BE2C (cell line): ENCODE data around the gene G6PD.

Experiments
- DNase-seq: peaks from one replicate; pipeline ENCODE4 v3.0.0-alpha.2; 2020
- H3K27me3 ChIP-seq: fragments of 250-450 bp; sonication (Bioruptor Pico); 2 replicates; pipeline ENCODE4 v1.5.1; 2020; ENCODE audit warnings: mild to moderate bottlenecking
- H3K36me3 ChIP-seq: fragments of 250-450 bp; sonication (Bioruptor Pico); 2 replicates; pipeline ENCODE4 v1.5.1; 2020; ENCODE audit warnings: mild to moderate bottlenecking
- H3K4me1 ChIP-seq: fragments of 250-450 bp; sonication (Bioruptor Pico); 2 replicates; pipeline ENCODE4 v1.5.1; 2020
- H3K4me3 ChIP-seq: 2 replicates; pipeline ENCODE4 v1.5.1; 2011; ENCODE audit warnings: low read depth, low read length
- H3K9me3 ChIP-seq: fragments of 250-450 bp; sonication (Bioruptor Pico); 2 replicates; pipeline ENCODE4 v1.5.1; 2020
- CTCF ChIP-seq: IDR thresholded peaks from 2 replicates; pipeline ENCODE4 v1.5.1; 2012; ENCODE audit warnings: mild to moderate bottlenecking, low read depth, low read length

Gene G6PD

DNA sequence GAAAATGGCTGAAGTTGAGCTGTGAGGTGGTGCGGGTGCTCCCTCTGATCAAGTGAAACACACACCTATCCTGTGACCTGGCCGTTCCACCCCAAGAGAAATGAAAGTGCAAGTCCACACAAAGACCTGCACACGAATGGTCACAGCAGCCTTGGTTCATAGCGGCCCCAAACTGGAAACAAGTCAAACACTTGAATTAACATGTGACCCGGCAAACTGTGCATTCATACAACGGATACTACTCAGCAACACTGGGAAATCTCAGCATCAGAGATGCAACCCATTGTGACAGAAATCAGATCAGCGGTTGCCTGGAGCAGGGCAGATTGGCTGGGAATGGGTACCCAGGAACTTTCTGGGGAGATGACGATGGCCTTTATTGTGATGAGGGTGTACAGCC lies 7.6 kb downstream of the G6PD start:
- Histone ChIP-seq H3K27me3 (no peaks in the 10 kb centered on the region), H3K4me3 (no peak overlapping the region), H3K4me1 (peaks cover 17% of the 10 kb centered on the region), H3K36me3 (peaks cover 11% of the 10 kb centered on the region), H3K9me3 (no peaks in the 10 kb centered on the region)
- no peak for TF ChIP-seq CTCF
- DNase-seq: no peak

GRCh38 chrX:154535892-154536291 lies 10.8 kb downstream of the G6PD start:
- peaks cover 29% of the 10 kb centered on the region for H3K36me3 ChIP-seq
- no peaks in the 10 kb centered on the region for H3K9me3 ChIP-seq
- H3K27me3 ChIP-seq: no peaks in the 10 kb centered on the region
- no peak overlapping the region for H3K4me3 ChIP-seq
- peaks cover 2% of the 10 kb centered on the region; the same call in 1 of the 2 replicates for H3K4me1 ChIP-seq
- no peak for TF ChIP-seq CTCF
- no peak for DNase-seq

GRCh38 chrX:154534526-154535322 lies 11.9 kb downstream of the G6PD start:
- Histone ChIP-seq H3K9me3 (no peaks in the 10 kb centered on the region), H3K36me3 (peaks cover 29% of the 10 kb centered on the region), H3K4me1 (no peaks in the 10 kb centered on the region), H3K4me3 (no peak overlapping the region), H3K27me3 (no peaks in the 10 kb centered on the region)
- DNase-seq: peak; percentile 89
- peak; percentile 86 for TF ChIP-seq CTCF

DNA sequence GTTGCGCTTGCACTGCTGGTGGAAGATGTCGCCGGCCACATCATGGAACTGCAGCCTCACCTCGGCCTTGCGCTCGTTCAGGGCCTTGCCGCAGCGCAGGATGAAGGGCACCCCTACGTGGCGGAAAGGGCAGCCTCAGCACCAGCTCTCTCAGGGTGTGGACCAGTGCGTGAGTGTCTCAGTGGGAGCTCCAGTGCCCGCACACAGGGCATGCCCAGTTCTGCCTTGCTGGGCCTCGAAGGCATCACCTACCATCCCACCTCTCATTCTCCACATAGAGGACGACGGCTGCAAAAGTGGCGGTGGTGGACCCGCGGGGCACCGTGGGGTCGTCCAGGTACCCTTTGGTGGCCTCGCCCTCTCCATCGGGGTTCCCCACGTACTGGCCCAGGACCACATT lies 14.0 kb downstream of the G6PD start:
- Histone ChIP-seq H3K4me3 (no peak overlapping the region), H3K36me3 (peaks cover 29% of the 10 kb centered on the region), H3K4me1 (no peaks in the 10 kb centered on the region), H3K9me3 (no peaks in the 10 kb centered on the region), H3K27me3 (no peaks in the 10 kb centered on the region)
- DNase-seq: no peak
- no peak for TF ChIP-seq CTCF

DNA sequence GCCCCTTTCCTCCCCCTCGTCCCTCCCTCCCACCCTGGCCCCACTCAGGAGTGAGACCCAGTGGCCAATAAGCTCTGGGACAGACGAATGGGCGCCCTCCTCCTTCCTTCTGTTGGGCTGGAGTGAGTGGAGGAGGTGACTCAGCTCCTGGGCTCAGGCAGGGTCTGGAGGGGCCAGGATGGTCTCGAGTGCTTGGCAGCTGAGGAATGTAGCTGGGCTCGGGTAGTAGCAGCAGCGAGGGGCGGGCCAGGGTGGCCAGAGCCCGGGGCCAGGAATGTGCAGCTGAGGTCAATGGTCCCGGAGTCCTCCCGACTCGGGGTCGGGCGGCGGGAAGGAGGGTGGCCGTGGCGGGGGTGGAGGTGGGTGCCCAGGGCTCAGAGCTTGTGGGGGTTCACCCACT lies 15.0 kb downstream of the G6PD start:
- Histone ChIP-seq H3K4me3 (no peak overlapping the region), H3K4me1 (no peaks in the 10 kb centered on the region; the same call in 1 of the 2 replicates), H3K9me3 (no peaks in the 10 kb centered on the region), H3K27me3 (no peaks in the 10 kb centered on the region), H3K36me3 (peaks cover 29% of the 10 kb centered on the region)
- no peak for DNase-seq
- no peak for TF ChIP-seq CTCF

DNA sequence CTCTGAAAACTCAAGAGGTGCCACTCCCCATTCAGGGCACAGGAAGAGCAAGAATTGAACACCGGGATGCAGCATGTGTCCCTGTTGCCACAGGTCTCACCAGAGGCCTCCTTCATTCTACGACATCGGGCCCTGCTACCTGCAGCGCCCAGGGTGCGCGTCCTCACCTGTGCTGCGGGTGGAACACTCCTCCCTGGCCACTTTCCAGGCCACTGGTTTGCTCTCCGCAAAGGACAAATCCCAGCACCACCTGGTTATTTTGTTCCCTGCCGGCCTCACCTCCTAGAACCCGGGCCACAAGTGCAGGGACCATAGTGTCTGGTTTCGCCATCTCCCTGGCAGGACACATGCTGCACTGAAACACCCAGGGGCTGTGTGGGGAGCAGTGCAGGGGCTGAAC lies 16.4 kb downstream of the G6PD start:
- no peak for TF ChIP-seq CTCF
- H3K4me3 ChIP-seq: no peak overlapping the region
- no peak for DNase-seq
- peaks cover 29% of the 10 kb centered on the region for H3K36me3 ChIP-seq
- H3K27me3 ChIP-seq: no peaks in the 10 kb centered on the region
- H3K4me1 ChIP-seq: no peaks in the 10 kb centered on the region; the same call in 1 of the 2 replicates
- H3K9me3 ChIP-seq: no peaks in the 10 kb centered on the region
